ENCODE results near the gene CSRP3.
"Not testable (repeated sequence)": the region's sequence is repeated elsewhere in the genome, so short reads cannot be mapped to it uniquely, and the experiment has no call there.

Gene CSRP3

GRCh38 chr11:19185036-19185435 is 16.7 kb downstream of the CSRP3 start:
- no peak for DNase-seq

GRCh38 chr11:19183646-19184045 is 18.1 kb downstream of the CSRP3 start:
- DNase-seq, result no peak

GRCh38 chr11:19181531-19182261 is 20.1 kb downstream of the CSRP3 start:
- DNase-seq, result no peak

GRCh38 chr11:19176629-19177186 is 25.1 kb downstream of the CSRP3 start:
- no peak for DNase-seq

GRCh38 chr11:19173964-19174638 is 27.7 kb downstream of the CSRP3 start:
- no peak for DNase-seq

- no peak for DNase-seq
Measured at GRCh38 chr11:19173004-19173689, 28.6 kb downstream of the CSRP3 start.

- DNase-seq, result no peak
Measured at GRCh38 chr11:19168090-19168489, 33.7 kb downstream of the CSRP3 start.

GRCh38 chr11:19164881-19165280 is 36.9 kb downstream of the CSRP3 start:
- DNase-seq, result no peak

GRCh38 chr11:19164230-19164855 is 37.4 kb downstream of the CSRP3 start:
- peak; percentile 84 for DNase-seq

- DNase-seq, result no peak
Measured at GRCh38 chr11:19163617-19164016, 38.2 kb downstream of the CSRP3 start.

- no peak for DNase-seq
Measured at GRCh38 chr11:19162951-19163505, 38.8 kb downstream of the CSRP3 start.

- no peak for DNase-seq
Measured at GRCh38 chr11:19161651-19162050, 40.1 kb downstream of the CSRP3 start.

- DNase-seq, result no peak
Measured at GRCh38 chr11:19160847-19161246, 40.9 kb downstream of the CSRP3 start.

- DNase-seq, result no peak
Measured at GRCh38 chr11:19156892-19157291, 44.9 kb downstream of the CSRP3 start.

- DNase-seq, result no peak
Measured at GRCh38 chr11:19145319-19145718, 56.5 kb downstream of the CSRP3 start.

GRCh38 chr11:19136884-19137283 is 64.9 kb downstream of the CSRP3 start:
- DNase-seq, result not testable (repeated sequence)

- DNase-seq, result no peak
Measured at GRCh38 chr11:19134004-19134403, 67.8 kb downstream of the CSRP3 start.

Measured in NCI-H187 treated with DMSO at 0.1 percent for 48 hours (cell line).